ENCODE results near the gene UBE2N.
"Not testable (repeated sequence)": the region's sequence is repeated elsewhere in the genome, so short reads cannot be mapped to it uniquely, and the experiment has no call there.

The UBE2N gene

DNA sequence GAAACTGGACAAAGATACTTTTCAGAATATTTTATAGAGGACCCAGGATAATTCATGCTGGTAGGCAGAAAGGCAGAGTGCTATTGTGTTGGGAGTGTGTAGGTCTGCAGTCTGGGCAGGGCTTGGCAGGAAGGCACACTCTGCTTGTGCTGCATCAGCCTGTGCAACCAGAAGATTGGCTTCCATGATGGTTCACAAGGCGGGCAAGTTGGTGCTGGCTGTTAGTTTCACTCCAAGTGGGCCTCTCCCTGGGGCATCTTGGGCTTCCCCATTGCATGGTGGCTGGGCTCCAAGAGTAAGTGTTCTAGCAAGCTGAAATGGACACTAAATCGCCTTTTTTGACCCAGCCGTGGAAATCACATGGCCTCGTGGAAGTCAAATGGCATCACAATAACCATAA is 1.8 kb upstream of the UBE2N start:
- no peak for DNase-seq (ENCODE audit: low read depth)

DNA sequence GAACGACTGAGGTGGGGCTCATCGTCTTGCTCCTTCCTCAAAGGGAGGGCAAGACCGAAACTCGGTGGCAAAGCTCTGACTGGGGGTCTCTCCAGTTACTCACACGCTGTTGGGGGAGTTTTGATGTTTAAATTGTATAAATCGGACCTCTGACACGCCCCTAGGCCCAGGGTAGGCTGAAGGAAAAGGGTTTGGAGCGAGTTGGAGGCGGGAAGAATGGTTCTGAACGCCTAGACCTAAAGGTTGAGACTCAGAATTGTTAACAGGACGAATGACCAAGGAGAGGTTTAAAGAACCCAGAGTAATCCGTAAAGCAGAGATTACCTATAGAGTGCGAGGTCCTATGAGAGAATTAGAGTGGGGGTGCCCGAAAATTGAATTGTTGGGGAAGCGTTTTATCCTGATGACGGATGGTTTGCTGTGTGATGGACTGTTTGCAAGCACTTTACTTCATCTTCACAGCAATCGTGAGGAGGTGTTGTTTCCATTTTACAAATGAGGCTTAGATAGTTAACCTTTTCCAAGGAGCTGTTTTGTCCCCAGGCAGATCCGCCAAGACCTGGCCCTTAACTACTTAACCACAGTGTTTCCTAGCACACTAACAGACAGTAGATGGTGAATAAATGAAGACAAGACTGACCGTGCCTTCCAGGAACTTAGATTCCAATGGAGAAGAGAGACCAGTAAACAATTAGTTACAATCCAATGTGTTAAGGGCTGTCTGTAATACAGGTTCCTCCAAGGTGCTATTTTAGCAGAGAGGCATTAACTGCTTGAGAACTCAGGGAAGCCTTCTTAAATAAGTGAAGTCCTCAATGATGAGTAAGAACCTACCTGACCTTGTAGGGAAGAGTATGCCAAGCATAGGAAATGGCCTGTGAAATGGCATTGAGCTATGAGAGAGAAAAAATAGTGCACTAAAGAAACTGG is 929 bp upstream of the UBE2N start:
- no peak for DNase-seq (ENCODE audit: low read depth)

- no peak for DNase-seq (ENCODE audit: low read depth)
These were observed 598 bp downstream of the UBE2N start for GRCh38 chr12:93441081-93441616.

GRCh38 chr12:93440043-93440835 is 1.5 kb downstream of the UBE2N start:
- no peak for DNase-seq (ENCODE audit: low read depth)

DNA sequence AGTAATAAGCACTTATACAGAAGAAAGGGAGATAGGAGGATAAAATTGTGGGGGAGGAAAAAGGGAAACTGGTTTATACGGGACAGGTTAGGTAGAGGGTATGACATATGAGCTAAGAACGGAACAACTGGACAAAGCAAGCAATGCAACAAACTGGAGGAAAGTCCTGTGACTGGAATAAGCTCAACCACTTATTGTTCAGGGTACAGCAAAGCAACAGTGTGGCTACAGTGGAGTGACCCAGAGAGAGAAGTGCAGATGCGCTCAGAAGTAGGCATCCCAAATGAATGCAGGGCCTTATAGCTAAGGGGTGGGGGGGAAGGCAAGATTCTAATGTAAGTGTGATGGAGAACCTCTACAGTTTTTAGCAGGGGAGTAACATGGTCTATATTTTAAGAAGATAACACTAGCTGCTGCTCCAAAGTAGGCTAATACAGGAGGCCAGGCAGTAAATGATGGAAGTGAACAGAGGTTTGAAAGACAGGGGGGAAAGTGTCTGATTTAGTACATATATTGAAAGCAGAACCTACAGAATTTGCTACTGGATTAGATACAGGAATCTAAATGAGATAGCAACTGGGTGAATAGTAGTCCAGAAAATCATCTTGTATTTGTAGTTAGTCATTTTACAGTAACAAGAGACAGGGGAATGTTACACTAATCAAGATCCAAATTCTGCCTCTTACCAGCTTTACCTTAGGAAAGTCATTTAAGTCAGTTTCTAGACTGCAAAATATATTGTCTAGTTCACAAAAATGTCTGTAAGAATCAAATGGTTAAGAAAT is 3.3 kb downstream of the UBE2N start:
- DNase-seq (ENCODE audit: low read depth) = no peak

DNA sequence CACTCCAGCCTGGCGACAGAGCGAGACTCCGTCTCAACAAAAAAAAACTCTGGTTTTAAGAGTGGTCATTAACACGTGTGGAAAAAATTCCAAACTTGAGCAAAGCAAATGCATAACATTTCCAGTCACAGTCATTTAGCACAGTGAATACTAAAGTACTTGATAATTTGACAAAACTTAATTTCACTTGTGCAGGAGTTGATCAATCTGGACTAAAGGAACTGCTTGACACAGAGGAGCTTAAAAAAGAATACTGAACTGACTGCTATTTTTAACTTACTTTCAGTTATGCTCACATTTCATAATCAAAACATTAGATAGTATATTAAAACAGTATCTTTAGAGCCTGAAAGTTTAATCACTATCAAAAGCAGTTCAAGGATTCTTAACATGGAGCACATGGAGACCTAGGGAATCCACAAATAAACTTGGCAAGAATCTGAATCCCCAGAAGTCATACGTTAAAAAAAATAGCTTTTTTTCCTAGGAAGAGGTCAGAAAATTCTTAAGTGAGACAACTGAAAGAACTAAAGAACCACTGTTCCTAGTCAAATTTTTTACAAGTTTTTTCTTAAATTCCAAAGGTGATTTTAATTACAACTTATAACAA is 7.4 kb downstream of the UBE2N start:
- no peak for DNase-seq (ENCODE audit: low read depth)

- not testable (repeated sequence) for DNase-seq (ENCODE audit: low read depth)
These were observed 9.7 kb downstream of the UBE2N start for GRCh38 chr12:93432031-93432430.

GRCh38 chr12:93430280-93430679 is 11.5 kb downstream of the UBE2N start:
- DNase-seq (ENCODE audit: low read depth) = no peak

- DNase-seq (ENCODE audit: low read depth) = no peak
These were observed 11.9 kb downstream of the UBE2N start for GRCh38 chr12:93429852-93430251.

DNA sequence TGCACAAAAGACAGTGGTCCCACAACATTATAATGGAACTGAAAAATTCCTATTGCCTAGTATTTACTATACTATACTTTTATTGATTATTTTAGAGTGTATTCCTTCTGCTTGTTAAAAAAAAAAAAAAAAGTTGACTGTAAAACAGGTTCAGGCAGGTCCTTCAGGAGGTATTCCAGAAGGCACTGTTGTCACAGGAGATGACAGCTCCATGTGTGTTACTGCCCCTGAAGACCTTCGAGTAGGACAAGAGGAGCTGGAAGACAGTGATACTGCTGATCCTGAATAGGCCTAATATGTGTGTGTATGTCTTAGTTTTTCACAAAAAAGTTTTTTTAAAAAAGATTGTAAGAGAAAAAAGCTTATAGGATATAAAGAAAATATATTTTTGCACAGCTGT is 12.3 kb downstream of the UBE2N start:
- DNase-seq (ENCODE audit: low read depth) = no peak

- DNase-seq (ENCODE audit: low read depth) = peak; percentile 35
These were observed 13.8 kb downstream of the UBE2N start for GRCh38 chr12:93427779-93428564.

GRCh38 chr12:93426412-93426805 is 15.3 kb downstream of the UBE2N start:
- DNase-seq (ENCODE audit: low read depth) = no peak

DNA sequence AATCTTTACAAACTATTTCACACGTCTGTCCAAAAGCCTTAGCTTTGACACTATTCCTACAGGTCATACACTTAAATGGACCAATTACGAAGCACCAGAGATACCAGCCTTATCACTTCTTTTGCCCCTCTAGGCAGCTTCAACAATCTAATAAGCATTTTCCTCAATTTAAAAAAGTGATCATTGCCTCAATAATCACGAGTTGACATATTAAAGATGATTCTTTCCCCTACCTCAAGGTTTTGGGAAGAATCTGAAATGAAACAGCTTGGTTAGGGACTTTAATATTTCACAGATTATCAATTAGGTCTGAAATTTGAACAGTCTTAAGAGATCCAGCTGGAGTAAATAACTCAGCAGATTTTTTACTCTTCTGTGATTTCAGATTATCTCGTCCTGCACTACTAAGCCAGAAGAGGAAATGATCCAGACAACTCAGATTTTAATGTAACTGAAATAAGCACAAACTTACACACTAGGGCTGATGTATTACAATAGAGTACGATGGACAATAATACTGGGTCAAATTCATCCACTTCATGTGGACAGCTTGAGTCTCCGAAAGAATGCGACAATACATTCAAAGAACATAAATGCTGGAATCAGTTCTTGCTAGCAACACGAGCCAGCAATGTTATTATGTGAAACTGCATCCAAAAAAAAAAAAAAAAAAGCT is 15.9 kb downstream of the UBE2N start:
- DNase-seq (ENCODE audit: low read depth) = no peak

DNA sequence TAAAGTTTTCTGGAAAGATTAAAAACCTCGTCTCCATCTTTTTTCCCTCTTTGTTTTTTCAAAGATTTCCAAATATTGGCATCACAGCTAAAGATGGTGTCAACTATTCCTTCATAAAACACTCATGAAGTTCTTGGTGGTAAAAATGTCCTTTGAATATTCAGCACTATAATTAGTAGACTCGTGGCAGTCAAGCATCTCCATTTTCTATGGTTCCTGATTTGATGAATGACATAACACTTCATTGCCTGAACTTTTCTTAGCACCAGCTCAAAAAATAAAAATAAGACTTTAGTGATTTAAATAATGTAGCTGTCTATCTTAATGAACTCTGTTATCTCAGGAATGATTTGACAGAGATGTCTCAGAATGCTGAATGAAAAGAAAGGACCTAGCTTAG is 19.7 kb downstream of the UBE2N start:
- DNase-seq (ENCODE audit: low read depth) = no peak

- peak; percentile 46 for DNase-seq (ENCODE audit: low read depth)
These were observed 22.2 kb downstream of the UBE2N start for GRCh38 chr12:93419388-93420034.

DNA sequence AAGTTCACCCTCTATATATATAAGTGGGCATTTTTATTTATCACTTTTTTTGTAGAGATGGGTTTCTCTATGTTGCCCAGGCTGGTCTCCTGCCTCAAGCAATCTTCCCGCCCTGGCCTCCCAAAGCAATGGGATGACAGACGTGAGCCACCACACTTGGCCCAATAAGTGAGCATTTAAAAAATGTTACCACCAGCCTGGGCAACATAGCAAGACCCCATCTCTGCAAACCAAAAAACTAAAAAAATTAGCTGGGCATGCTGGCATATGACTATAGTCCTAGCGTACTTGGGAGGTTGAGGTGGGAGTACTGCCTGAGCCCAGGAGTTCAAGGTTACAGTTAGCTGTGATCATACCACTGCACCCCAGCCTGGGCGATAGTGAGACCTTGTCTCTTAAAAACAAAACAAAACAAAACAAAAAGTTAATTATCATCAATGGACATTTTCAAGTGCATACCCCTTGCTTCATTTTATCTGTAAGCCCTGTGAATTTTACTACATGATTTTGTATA is 23.7 kb downstream of the UBE2N start:
- no peak for DNase-seq (ENCODE audit: low read depth)

- DNase-seq (ENCODE audit: low read depth) = peak; percentile 63
These were observed 25.9 kb downstream of the UBE2N start for GRCh38 chr12:93415723-93416464.

DNA sequence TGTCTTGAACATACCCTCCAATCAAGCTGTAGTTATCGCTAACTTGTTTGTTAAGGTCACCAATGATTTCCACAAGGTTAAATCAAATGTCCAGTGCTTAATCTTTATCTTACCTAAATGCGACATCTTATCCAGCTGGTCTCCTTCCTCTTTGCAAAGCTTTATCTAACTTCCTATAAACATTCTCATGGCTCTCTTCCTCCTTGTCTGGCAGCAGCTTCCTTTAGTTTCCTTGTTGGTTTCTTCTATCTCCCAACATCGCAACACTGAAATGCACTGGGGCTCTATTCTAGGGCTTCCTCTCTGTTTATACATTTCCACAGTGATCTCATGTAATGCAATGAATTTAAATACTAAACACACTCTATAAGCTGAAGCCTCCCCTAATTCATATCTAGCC is 28.7 kb downstream of the UBE2N start:
- no peak for DNase-seq (ENCODE audit: low read depth)

GRCh38 chr12:93412396-93412795 is 29.4 kb downstream of the UBE2N start:
- DNase-seq (ENCODE audit: low read depth) = not testable (repeated sequence)

All from stromal cell of bone marrow (primary cell).